ENCODE results near the gene MINDY1.

MINDY1 gene

DNA sequence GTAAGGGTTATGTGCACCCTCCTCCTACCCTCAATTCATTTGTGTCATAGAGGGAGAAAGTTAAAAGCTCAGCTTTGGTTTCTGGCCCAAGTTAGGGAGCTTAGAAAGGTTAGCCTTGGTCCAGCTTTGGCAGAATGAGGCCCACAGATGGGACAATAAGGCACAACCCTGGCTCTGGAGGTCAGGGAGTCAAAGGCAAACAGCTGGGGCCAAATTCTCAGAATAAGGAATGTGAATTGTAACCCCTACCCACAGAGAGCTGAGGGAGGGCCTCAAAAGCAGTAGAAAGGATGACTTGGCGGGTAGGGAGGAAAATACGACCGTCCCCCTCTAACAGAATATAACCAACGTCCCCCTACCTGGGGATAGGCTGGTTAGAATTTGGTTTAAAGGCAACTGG, 41.1 kb downstream of the MINDY1 start:
- DNase-seq: no peak

DNA sequence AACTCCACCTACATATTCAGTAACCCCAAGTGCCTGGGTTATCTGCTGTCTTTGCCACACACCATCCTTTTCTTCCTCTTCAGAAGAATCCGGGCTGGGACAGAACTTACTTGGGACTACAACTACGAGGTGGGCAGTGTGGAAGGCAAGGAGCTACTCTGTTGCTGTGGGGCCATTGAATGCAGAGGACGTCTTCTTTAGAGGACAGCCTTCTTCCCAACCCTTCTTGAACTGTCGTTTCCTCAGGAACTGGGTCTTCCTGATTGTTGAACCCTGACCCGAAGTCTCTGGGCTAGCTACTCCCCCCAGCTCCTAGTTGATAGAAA, 42.6 kb downstream of the MINDY1 start:
- no peak for DNase-seq

DNA sequence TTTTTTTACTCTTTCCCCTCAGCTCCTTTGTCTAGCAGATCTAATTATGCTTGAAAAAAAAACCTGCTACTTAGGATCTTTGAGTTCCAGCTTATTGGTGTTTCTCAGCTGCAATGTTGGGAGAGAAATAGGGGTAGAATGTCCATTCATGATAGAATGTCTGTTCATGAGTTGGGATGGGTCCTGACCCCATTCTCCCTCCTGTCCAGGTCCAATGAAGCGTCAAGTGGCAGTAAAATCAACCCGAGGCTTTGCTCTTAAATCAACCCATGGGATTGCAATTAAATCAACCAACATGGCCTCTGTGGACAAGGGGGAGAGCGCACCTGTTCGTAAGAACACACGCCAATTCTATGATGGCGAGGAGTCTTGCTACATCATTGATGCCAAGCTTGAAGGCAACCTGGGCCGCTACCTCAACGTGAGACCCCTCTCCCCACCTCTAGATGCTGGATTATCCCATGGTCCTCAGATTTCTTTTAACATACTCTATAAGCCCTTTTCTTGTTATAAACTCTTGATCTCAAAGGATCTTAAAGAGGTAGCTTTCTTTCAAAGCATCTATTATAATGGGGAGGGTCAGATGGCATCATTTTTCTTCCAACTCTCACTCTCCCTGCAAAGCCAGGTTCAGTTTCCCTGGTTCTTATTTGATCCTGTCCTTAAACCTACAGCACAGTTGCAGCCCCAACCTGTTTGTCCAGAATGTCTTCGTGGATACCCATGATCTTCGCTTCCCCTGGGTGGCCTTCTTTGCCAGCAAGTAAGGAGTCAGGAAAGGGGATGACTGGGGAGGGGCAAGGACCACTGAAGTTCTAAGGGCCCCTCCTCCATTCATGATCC, 43.2 kb downstream of the MINDY1 start:
- no peak for DNase-seq

DNA sequence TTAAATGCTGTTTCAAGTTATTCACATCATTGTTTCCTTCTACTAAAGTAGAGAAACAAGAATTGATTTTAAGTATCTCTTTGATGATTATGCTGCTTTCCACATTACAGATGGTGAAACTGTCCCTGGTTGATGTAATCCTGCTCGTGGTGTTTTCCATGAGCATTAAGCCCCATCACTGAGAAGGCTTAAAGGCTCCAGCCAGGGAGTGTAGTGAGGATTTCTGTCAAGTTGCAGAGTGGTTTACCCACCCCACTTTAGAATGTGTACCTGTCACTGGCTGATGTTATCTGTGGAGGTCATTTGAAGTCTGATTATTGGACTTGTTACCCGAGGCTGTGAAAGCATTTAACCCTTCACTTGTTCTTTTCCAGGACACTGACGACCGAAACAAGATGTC, 44.9 kb downstream of the MINDY1 start:
- no peak for DNase-seq

DNA sequence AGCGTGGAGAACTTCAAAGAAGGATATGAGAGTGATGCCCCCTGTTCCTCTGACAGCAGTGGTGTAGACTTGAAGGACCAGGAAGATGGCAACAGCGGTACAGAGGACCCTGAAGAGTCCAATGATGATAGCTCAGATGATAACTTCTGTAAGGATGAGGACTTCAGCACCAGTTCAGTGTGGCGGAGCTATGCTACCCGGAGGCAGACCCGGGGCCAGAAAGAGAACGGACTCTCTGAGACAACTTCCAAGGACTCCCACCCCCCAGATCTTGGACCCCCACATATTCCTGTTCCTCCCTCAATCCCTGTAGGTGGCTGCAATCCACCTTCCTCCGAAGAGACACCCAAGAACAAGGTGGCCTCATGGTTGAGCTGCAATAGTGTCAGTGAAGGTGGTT, 46.1 kb downstream of the MINDY1 start:
- no peak for DNase-seq

DNA sequence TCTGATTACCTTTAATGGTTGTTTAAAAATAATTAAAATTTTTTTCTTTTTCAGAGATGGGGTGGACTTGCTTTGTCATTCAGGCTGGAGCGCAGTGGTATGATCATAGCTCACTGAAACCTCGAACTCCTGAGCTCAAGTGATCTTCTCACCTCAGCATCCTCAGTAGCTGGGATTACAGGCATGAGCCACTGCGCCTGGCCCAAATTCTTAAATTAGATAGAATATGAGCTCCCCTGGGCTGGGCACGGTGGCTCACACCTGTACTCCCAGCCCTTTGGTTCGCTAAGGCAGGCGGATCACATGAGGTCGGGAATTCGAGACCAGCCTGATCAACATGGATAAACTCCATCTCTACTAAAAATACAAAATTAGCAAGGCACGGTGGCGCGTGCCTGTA, 49.0 kb downstream of the MINDY1 start:
- no peak for DNase-seq

DNA sequence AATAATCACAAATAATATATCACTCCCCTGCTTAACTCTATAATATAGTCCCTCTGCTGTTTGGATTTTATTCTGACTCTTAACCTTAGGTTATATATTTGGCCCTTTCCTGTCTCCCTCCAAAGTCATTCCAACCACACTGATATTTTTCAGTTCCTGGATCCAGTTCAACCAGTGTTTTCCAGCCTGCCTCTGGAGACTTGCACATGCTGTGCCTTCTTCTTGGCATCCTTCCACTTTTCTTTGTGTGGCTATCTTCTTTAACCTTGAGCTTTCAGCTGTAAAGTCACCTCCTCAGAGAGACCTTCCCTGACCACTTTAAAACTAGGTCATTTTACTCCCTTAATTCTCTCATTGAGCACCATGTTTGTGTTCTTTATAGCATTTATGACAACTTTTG, 51.4 kb downstream of the MINDY1 start:
- no peak for DNase-seq

DNA sequence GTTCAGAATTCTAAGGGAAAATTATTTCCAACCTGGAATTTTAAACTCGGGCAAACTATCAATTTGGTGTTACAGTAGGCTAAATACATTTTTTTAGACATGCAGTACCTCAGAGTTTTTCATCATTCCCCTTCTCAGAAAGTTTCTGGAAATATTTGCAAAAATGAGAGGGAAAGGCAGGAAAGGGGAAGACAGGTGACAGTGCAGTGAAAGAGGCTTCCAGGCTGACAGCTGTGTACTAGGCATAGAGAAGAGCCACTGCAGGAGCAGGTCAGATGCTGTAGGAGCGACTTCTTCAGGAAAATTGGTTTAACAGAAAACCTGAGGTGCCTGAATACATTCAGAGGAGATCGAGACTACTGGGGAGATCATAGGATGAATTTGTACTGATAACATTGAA, 52.0 kb downstream of the MINDY1 start:
- DNase-seq: no peak
